ENCODE data around the gene DARS1. TPM values are rescaled to one million over a fixed set of nuclear protein-coding genes. Genes with fewer than 3 reads are reported as not detected.

Gene DARS1
- total RNA-seq, 1 donor = 119 TPM

- H3K4me3 ChIP-seq (ENCODE audit: insufficient read depth, low read length) = no peak overlapping the region
- no peak for TF ChIP-seq CTCF (IDR thresholded peaks at IDR 0.05; ENCODE audit: extremely low read depth, low read depth, low read length)
- no peak overlapping the region for H3K27ac ChIP-seq (ENCODE audit: low read depth, low read length)
- H3K79me2 ChIP-seq (ENCODE audit: insufficient read depth, low read length) = no peaks in the 10 kb centered on the region
- no peaks in the 10 kb centered on the region for H4K20me1 ChIP-seq (ENCODE audit: insufficient read depth, low read length)
- no peaks in the 10 kb centered on the region for H3K4me1 ChIP-seq (ENCODE audit: insufficient read depth, low read length)
- H3K9me3 ChIP-seq (ENCODE audit: low read depth, low read length) = no peaks in the 10 kb centered on the region
- H3K4me2 ChIP-seq (ENCODE audit: insufficient read depth, low read length) = no peak overlapping the region
- no peak overlapping the region for H2AFZ ChIP-seq (ENCODE audit: low read length)
- H3K27me3 ChIP-seq (ENCODE audit: insufficient read depth, low read length) = no peaks in the 10 kb centered on the region
- no peak for DNase-seq (ENCODE audit: insufficient read length, low spot score, missing footprints)
- H3K36me3 ChIP-seq (ENCODE audit: insufficient read depth, low read length) = no peaks in the 10 kb centered on the region
These were observed 6.4 kb upstream of the DARS1 start for GRCh38 chr2:135991861-135992260.

GRCh38 chr2:135987441-135987840, 2.0 kb upstream of the DARS1 start:
- Histone ChIP-seq H3K4me2 (ENCODE audit: insufficient read depth, low read length) (no peak overlapping the region), H3K27me3 (ENCODE audit: insufficient read depth, low read length) (no peaks in the 10 kb centered on the region), H3K4me1 (ENCODE audit: insufficient read depth, low read length) (peaks cover 16% of the 10 kb centered on the region), H3K79me2 (ENCODE audit: insufficient read depth, low read length) (peaks cover 23% of the 10 kb centered on the region), H3K27ac (ENCODE audit: low read depth, low read length) (no peak overlapping the region), H3K36me3 (ENCODE audit: insufficient read depth, low read length) (no peaks in the 10 kb centered on the region), H4K20me1 (ENCODE audit: insufficient read depth, low read length) (no peaks in the 10 kb centered on the region), H3K4me3 (ENCODE audit: insufficient read depth, low read length) (no peak overlapping the region), H3K9me3 (ENCODE audit: low read depth, low read length) (no peaks in the 10 kb centered on the region), H2AFZ (ENCODE audit: low read length) (no peak overlapping the region)
- TF ChIP-seq CTCF (IDR thresholded peaks at IDR 0.05; ENCODE audit: extremely low read depth, low read depth, low read length) = no peak
- no peak for DNase-seq (ENCODE audit: insufficient read length, low spot score, missing footprints)

- H2AFZ ChIP-seq (ENCODE audit: low read length) = no peak overlapping the region
These were observed 1.1 kb upstream of the DARS1 start for GRCh38 chr2:135986507-135986906.

GRCh38 chr2:135985826-135986393, 484 bp upstream of the DARS1 start:
- TF ChIP-seq CTCF (IDR thresholded peaks at IDR 0.05; ENCODE audit: extremely low read depth, low read depth, low read length) = no peak
- Histone ChIP-seq H3K4me3 (ENCODE audit: insufficient read depth, low read length) (peak overlapping the region; percentile 96), H2AFZ (ENCODE audit: low read length) (peak overlapping the region; percentile 90), H3K27me3 (ENCODE audit: insufficient read depth, low read length) (no peaks in the 10 kb centered on the region), H3K36me3 (ENCODE audit: insufficient read depth, low read length) (peaks cover 3% of the 10 kb centered on the region), H3K4me2 (ENCODE audit: insufficient read depth, low read length) (peak overlapping the region; percentile 96), H3K79me2 (ENCODE audit: insufficient read depth, low read length) (peaks cover 30% of the 10 kb centered on the region), H4K20me1 (ENCODE audit: insufficient read depth, low read length) (no peaks in the 10 kb centered on the region), H3K27ac (ENCODE audit: low read depth, low read length) (peak overlapping the region; percentile 95), H3K4me1 (ENCODE audit: insufficient read depth, low read length) (peaks cover 16% of the 10 kb centered on the region), H3K9me3 (ENCODE audit: low read depth, low read length) (no peaks in the 10 kb centered on the region)
- DNase-seq (ENCODE audit: insufficient read length, low spot score, missing footprints) = no peak

More at GRCh38 chr2:135986507-135986906, 1.1 kb upstream of the DARS1 start:
- no peak for DNase-seq (ENCODE audit: insufficient read length, low spot score, missing footprints)
- peak overlapping the region; percentile 96 for H3K4me2 ChIP-seq (ENCODE audit: insufficient read depth, low read length)
- TF ChIP-seq CTCF (IDR thresholded peaks at IDR 0.05; ENCODE audit: extremely low read depth, low read depth, low read length) = no peak
- peaks cover 16% of the 10 kb centered on the region for H3K4me1 ChIP-seq (ENCODE audit: insufficient read depth, low read length)
- H3K27ac ChIP-seq (ENCODE audit: low read depth, low read length) = no peak overlapping the region
- no peaks in the 10 kb centered on the region for H3K9me3 ChIP-seq (ENCODE audit: low read depth, low read length)
- H3K36me3 ChIP-seq (ENCODE audit: insufficient read depth, low read length) = peaks cover 3% of the 10 kb centered on the region
- no peaks in the 10 kb centered on the region for H4K20me1 ChIP-seq (ENCODE audit: insufficient read depth, low read length)
- H3K4me3 ChIP-seq (ENCODE audit: insufficient read depth, low read length) = no peak overlapping the region
- H3K27me3 ChIP-seq (ENCODE audit: insufficient read depth, low read length) = no peaks in the 10 kb centered on the region
- peaks cover 26% of the 10 kb centered on the region for H3K79me2 ChIP-seq (ENCODE audit: insufficient read depth, low read length)
